Cerebellar cortex (tissue), 1 donor: Measurements from ENCODE around the gene NAV1.

Source experiments
- DNase-seq: peaks from one replicate; pipeline ENCODE4 v3.0.0-alpha.2; 2015; ENCODE audit warnings: low spot score

NAV1 gene

GRCh38 chr1:201551096-201551495, 12.2 kb downstream of the NAV1 start:
- DNase-seq, result no peak

- DNase-seq, result no peak
Measured at GRCh38 chr1:201551877-201552731, 13.2 kb downstream of the NAV1 start.

GRCh38 chr1:201552941-201553351, 14.0 kb downstream of the NAV1 start:
- no peak for DNase-seq

- no peak for DNase-seq
Measured at GRCh38 chr1:201553496-201554189, 14.7 kb downstream of the NAV1 start.

GRCh38 chr1:201554190-201554600, 15.3 kb downstream of the NAV1 start:
- no peak for DNase-seq

GRCh38 chr1:201554789-201555592, 16.1 kb downstream of the NAV1 start:
- no peak for DNase-seq

GRCh38 chr1:201555593-201555945, 16.6 kb downstream of the NAV1 start:
- no peak for DNase-seq

- DNase-seq, result no peak
Measured at GRCh38 chr1:201556841-201557571, 18.1 kb downstream of the NAV1 start.

GRCh38 chr1:201557572-201557958, 18.6 kb downstream of the NAV1 start:
- DNase-seq, result no peak

- peak; percentile 80 for DNase-seq
Measured at GRCh38 chr1:201559679-201560162, 20.8 kb downstream of the NAV1 start.

GRCh38 chr1:201560328-201561194, 21.6 kb downstream of the NAV1 start:
- DNase-seq, result no peak

GRCh38 chr1:201561195-201561564, 22.3 kb downstream of the NAV1 start:
- no peak for DNase-seq

- DNase-seq, result no peak
Measured at GRCh38 chr1:201561601-201562000, 22.7 kb downstream of the NAV1 start.

GRCh38 chr1:201562257-201562656, 23.3 kb downstream of the NAV1 start:
- DNase-seq, result no peak

- DNase-seq, result no peak
Measured at GRCh38 chr1:201562659-201563405, 23.9 kb downstream of the NAV1 start.

- DNase-seq, result no peak
Measured at GRCh38 chr1:201563406-201563780, 24.5 kb downstream of the NAV1 start.

GRCh38 chr1:201563941-201564340, 25.0 kb downstream of the NAV1 start:
- no peak for DNase-seq

- DNase-seq, result peak; percentile 26
Measured at GRCh38 chr1:201565024-201565730, 26.2 kb downstream of the NAV1 start.

- no peak for DNase-seq
Measured at GRCh38 chr1:201565771-201566528, 27.0 kb downstream of the NAV1 start.
